MM.1S (cell line): ENCODE results near the gene SLC6A12.

ENCODE experiments used
- DNase-seq: peaks from one replicate; pipeline ENCODE4 v3.0.0-alpha.2; 2015
- H2AFZ ChIP-seq: fragments of 300-600 bp; sonication (generic); 2 replicates; pipeline ENCODE4 v1.6.0; 2016; ENCODE audit warnings: antibody characterized with exemption, low read length
- H3F3A ChIP-seq: fragments of 300-600 bp; sonication (generic); 2 replicates; pipeline ENCODE4 v1.6.1; 2016; ENCODE audit warnings: mild to moderate bottlenecking, antibody characterized with exemption, low read length, moderate library complexity, mixed read lengths; ENCODE audit not compliant: insufficient read depth
- H3K27ac ChIP-seq: fragments of 300-600 bp; sonication (generic); 2 replicates; pipeline ENCODE4 v1.5.1; 2016; ENCODE audit warnings: mild to moderate bottlenecking, low read length
- H3K27me3 ChIP-seq: fragments of 300-600 bp; sonication (generic); replicated peaks from 2 replicates; pipeline ENCODE4 v1.6.0; 2016; ENCODE audit warnings: low read length; ENCODE audit not compliant: insufficient read depth
- H3K36me3 ChIP-seq: fragments of 300-600 bp; sonication (generic); replicated peaks from 2 replicates; pipeline ENCODE4 v1.6.1; 2016; ENCODE audit warnings: mild to moderate bottlenecking, low read length, mixed read lengths; ENCODE audit not compliant: insufficient read depth
- H3K4me1 ChIP-seq: fragments of 300-600 bp; sonication (generic); 2 replicates; pipeline ENCODE4 v1.6.1; 2016; ENCODE audit warnings: low read length, mixed read lengths
- H3K4me2 ChIP-seq: fragments of 300-600 bp; sonication (generic); 2 replicates; pipeline ENCODE4 v1.6.0; 2016; ENCODE audit warnings: low read depth, low read length
- H3K4me3 ChIP-seq: fragments of 300-600 bp; sonication (generic); 2 replicates; pipeline ENCODE4 v1.5.1; 2016; ENCODE audit warnings: low read length, mixed read lengths
- H3K79me2 ChIP-seq: fragments of 300-600 bp; sonication (generic); 2 replicates; pipeline ENCODE4 v1.6.1; 2016; ENCODE audit warnings: mixed run types, low read length, mixed read lengths
- H3K9ac ChIP-seq: fragments of 300-600 bp; sonication (generic); 2 replicates; pipeline ENCODE4 v1.6.1; 2016; ENCODE audit warnings: low read length, mixed read lengths
- H3K9me2 ChIP-seq: fragments of 300-600 bp; sonication (generic); replicated peaks from 2 replicates; pipeline ENCODE4 v1.6.1; 2016; ENCODE audit warnings: mild to moderate bottlenecking, low read length, mixed read lengths; ENCODE audit not compliant: insufficient read depth
- H3K9me3 ChIP-seq: fragments of 300-600 bp; sonication (generic); replicated peaks from 2 replicates; pipeline ENCODE4 v1.6.1; 2016; ENCODE audit warnings: mild to moderate bottlenecking, low read length, mixed read lengths; ENCODE audit not compliant: insufficient read depth
- H4K20me1 ChIP-seq: fragments of 300-600 bp; sonication (generic); 2 replicates; pipeline ENCODE4 v1.6.1; 2016; ENCODE audit warnings: mild to moderate bottlenecking, low read length, moderate library complexity, mixed read lengths; ENCODE audit not compliant: insufficient read depth
- CTCF ChIP-seq: fragments of 300-600 bp; sonication (generic); IDR thresholded peaks from 2 replicates; pipeline ENCODE4 v1.5.1; 2016; ENCODE audit warnings: antibody characterized with exemption, low read length, mixed read lengths
- EZH2 ChIP-seq: fragments of 300-600 bp; sonication (generic); optimal IDR thresholded peaks from 2 replicates; pipeline ENCODE3; 2017; ENCODE audit warnings: low read depth, mild to moderate bottlenecking, antibody characterized with exemption, low read length, mixed read lengths
- EZH2phosphoT487 ChIP-seq: fragments of 300-600 bp; sonication (generic); IDR thresholded peaks from 2 replicates; pipeline ENCODE4 v1.6.1; 2018; ENCODE audit warnings: antibody characterized with exemption, low read length

Gene SLC6A12

GRCh38 chr12:220946-221550, 7.1 kb upstream of the SLC6A12 start:
- no peaks in the 10 kb centered on the region for H3K9me2 ChIP-seq
- H3K27ac ChIP-seq, result no peak overlapping the region
- no peak overlapping the region for H2AFZ ChIP-seq
- H3K36me3 ChIP-seq, result no peaks in the 10 kb centered on the region
- H3K9me3 ChIP-seq, result no peaks in the 10 kb centered on the region
- TF ChIP-seq EZH2phosphoT487 (no peak), EZH2 (no peak)
- H3K4me2 ChIP-seq, result no peak overlapping the region
- H3K79me2 ChIP-seq, result no peaks in the 10 kb centered on the region
- H3K9ac ChIP-seq, result no peak overlapping the region
- H3K4me3 ChIP-seq, result no peak overlapping the region
- H3K27me3 ChIP-seq, result peaks cover 57% of the 10 kb centered on the region
- H3F3A ChIP-seq, result no peaks in the 10 kb centered on the region
- DNase-seq, result no peak
- no peaks in the 10 kb centered on the region for H4K20me1 ChIP-seq
- H3K4me1 ChIP-seq, result no peaks in the 10 kb centered on the region

DNA sequence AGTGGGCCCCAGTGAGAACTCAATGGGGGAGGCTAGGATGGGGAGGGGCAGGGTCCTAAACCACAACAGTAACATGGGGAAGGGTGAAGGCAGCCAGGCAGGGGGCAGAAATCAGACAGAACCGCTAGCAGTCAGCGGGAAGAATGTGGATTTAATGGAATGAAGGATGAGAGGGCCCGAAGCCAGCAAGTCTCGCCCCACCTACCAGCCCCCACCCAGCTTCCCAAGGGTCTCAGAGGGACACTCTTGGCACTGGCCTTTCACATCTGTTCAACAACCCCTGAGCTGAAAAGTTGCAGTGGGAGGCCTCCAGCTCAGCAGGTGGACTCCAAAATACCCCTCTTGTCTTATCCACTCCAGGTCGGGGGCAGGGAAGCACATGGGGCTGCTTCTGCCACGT, 6.5 kb upstream of the SLC6A12 start:
- peak overlapping the region; percentile 45; the same call in 1 of the 2 replicates for H3K4me2 ChIP-seq
- H3K9me3 ChIP-seq, result no peaks in the 10 kb centered on the region
- H3K4me3 ChIP-seq, result no peak overlapping the region
- H3K36me3 ChIP-seq, result no peaks in the 10 kb centered on the region
- H3F3A ChIP-seq, result no peaks in the 10 kb centered on the region
- TF ChIP-seq EZH2 (no peak), EZH2phosphoT487 (no peak)
- H3K9ac ChIP-seq, result no peak overlapping the region
- no peaks in the 10 kb centered on the region for H3K4me1 ChIP-seq
- no peaks in the 10 kb centered on the region for H3K9me2 ChIP-seq
- no peak for DNase-seq
- H2AFZ ChIP-seq, result no peak overlapping the region
- H3K27me3 ChIP-seq, result peaks cover 55% of the 10 kb centered on the region
- H3K79me2 ChIP-seq, result no peaks in the 10 kb centered on the region
- no peaks in the 10 kb centered on the region for H4K20me1 ChIP-seq
- H3K27ac ChIP-seq, result no peak overlapping the region

GRCh38 chr12:219891-220352, 6.0 kb upstream of the SLC6A12 start:
- no peak for TF ChIP-seq EZH2phosphoT487
- TF ChIP-seq CTCF, result peak; percentile 94
- H3K4me2 ChIP-seq, result peak overlapping the region; percentile 45; the same call in 1 of the 2 replicates
- H3K4me3 ChIP-seq, result no peak overlapping the region
- no peaks in the 10 kb centered on the region for H3K4me1 ChIP-seq
- no peak overlapping the region for H2AFZ ChIP-seq
- no peaks in the 10 kb centered on the region for H3F3A ChIP-seq
- peak; percentile 79 for DNase-seq
- no peaks in the 10 kb centered on the region for H3K79me2 ChIP-seq
- H4K20me1 ChIP-seq, result no peaks in the 10 kb centered on the region
- H3K9me3 ChIP-seq, result no peaks in the 10 kb centered on the region
- H3K36me3 ChIP-seq, result no peaks in the 10 kb centered on the region
- H3K27me3 ChIP-seq, result peaks cover 59% of the 10 kb centered on the region
- no peak overlapping the region for H3K9ac ChIP-seq
- no peak overlapping the region for H3K27ac ChIP-seq
- no peaks in the 10 kb centered on the region for H3K9me2 ChIP-seq

GRCh38 chr12:218728-219590, 5.0 kb upstream of the SLC6A12 start:
- H3K36me3 ChIP-seq, result no peaks in the 10 kb centered on the region
- H3K27ac ChIP-seq, result no peak overlapping the region
- no peaks in the 10 kb centered on the region for H3K9me2 ChIP-seq
- H3K4me2 ChIP-seq, result no peak overlapping the region
- no peaks in the 10 kb centered on the region for H4K20me1 ChIP-seq
- no peak overlapping the region for H2AFZ ChIP-seq
- no peaks in the 10 kb centered on the region for H3F3A ChIP-seq
- peaks cover 60% of the 10 kb centered on the region for H3K27me3 ChIP-seq
- TF ChIP-seq CTCF (no peak), EZH2 (no peak), EZH2phosphoT487 (no peak)
- H3K4me3 ChIP-seq, result no peak overlapping the region
- DNase-seq, result no peak
- no peaks in the 10 kb centered on the region for H3K9me3 ChIP-seq
- H3K4me1 ChIP-seq, result no peaks in the 10 kb centered on the region
- H3K9ac ChIP-seq, result no peak overlapping the region
- no peaks in the 10 kb centered on the region for H3K79me2 ChIP-seq
